SK-N-SH (cell line): ENCODE results near the gene PMIS2. TPM values are rescaled to one million over a fixed set of nuclear protein-coding genes. Genes with fewer than 3 reads are reported as not detected.

Experiments
- CTCF ChIA-PET: fragments of 300-600, 350-600 bp; formaldehyde crosslinking; extraction: SDS; loops from one replicate; lab custom pipeline; 2021; lab: Yijun Ruan, JAX
- POLR2A ChIA-PET: fragments of 350-600 bp; sonication (Branson Sonifier 250); formaldehyde crosslinking; extraction: SDS; loops from one replicate; lab custom pipeline; 2020; ENCODE audit warnings: antibody characterized with exemption, inconsistent platforms; lab: Yijun Ruan, JAX
- DNase-seq: peaks from one replicate; pipeline ENCODE4 v3.0.0; 2012
- H2AFZ ChIP-seq: fragments of 200-600 bp; sonication (generic); 2 replicates; pipeline ENCODE4 v1.8.1; 2016; ENCODE audit warnings: antibody characterized with exemption, mild to moderate bottlenecking, low read depth
- H3F3A ChIP-seq: fragments of 200-600 bp; sonication (generic); replicated peaks from 2 replicates; pipeline ENCODE3; 2016; ENCODE audit warnings: antibody characterized with exemption, mild to moderate bottlenecking; ENCODE audit not compliant: insufficient read depth
- H3K27ac ChIP-seq, 2 experiments: fragments of 200-500 bp in 1 of 2; fragments of 200-600 bp in 1 of 2; sonication (Bioruptor generic) in 1 of 2; sonication (generic), shearing (Covaris generic) in 1 of 2; 2 replicates each; pipeline versions ENCODE4 v1.5.1 to v1.6.1; 2014 to 2016; ENCODE audit warnings: low read depth in 2 of 2, inconsistent platforms in 1 of 2, low read length in 1 of 2, mild to moderate bottlenecking in 1 of 2, mixed read lengths in 1 of 2
- H3K27me3 ChIP-seq: fragments of 200-600 bp; sonication (generic), shearing (Covaris generic); 2 replicates; pipeline ENCODE4 v1.6.1; 2016; ENCODE audit warnings: mixed run types; ENCODE audit not compliant: insufficient read depth
- H3K36me3 ChIP-seq, 2 experiments: fragments of 200-500 bp in 1 of 2; fragments of 200-600 bp in 1 of 2; sonication (Bioruptor generic) in 1 of 2; sonication (generic) in 1 of 2; replicated peaks in 1 of 2; 2 replicates each; pipeline versions ENCODE3 to v1.5.1; 2014 to 2016; ENCODE audit warnings: low read length in 1 of 2, mild to moderate bottlenecking in 1 of 2; ENCODE audit not compliant: insufficient read depth in 2 of 2, control insufficient read depth in 1 of 2
- H3K4me1 ChIP-seq, 2 experiments: fragments of 200-500 bp in 1 of 2; fragments of 200-600 bp in 1 of 2; sonication (Bioruptor generic) in 1 of 2; sonication (generic), shearing (Covaris generic) in 1 of 2; 2 replicates each; pipeline versions ENCODE4 v1.5.1 to v1.6.1; 2014 to 2016; ENCODE audit warnings: low read depth in 1 of 2, low read length in 1 of 2, mixed run types in 1 of 2; ENCODE audit not compliant: insufficient read depth in 2 of 2, control insufficient read depth in 1 of 2
- H3K4me2 ChIP-seq: fragments of 200-600 bp; sonication (generic), shearing (Covaris generic); 2 replicates; pipeline ENCODE4 v1.6.1; 2017; ENCODE audit warnings: mixed run types
- H3K4me3 ChIP-seq, 2 experiments: fragments of 200-500 bp in 1 of 2; fragments of 200-600 bp in 1 of 2; sonication (Bioruptor generic) in 1 of 2; sonication (generic), shearing (Covaris generic) in 1 of 2; 2 replicates each; pipeline versions ENCODE4 v1.5.1 to v1.8.1; 2014 to 2016; ENCODE audit warnings: low read depth in 2 of 2, inconsistent platforms in 1 of 2, low read length in 1 of 2, mild to moderate bottlenecking in 1 of 2, mixed read lengths in 1 of 2, moderate library complexity in 1 of 2
- H3K79me2 ChIP-seq: fragments of 200-600 bp; sonication (generic); 2 replicates; pipeline ENCODE4 v1.8.1; 2017; ENCODE audit warnings: mild to moderate bottlenecking; ENCODE audit not compliant: insufficient read depth
- H3K9ac ChIP-seq: fragments of 200-600 bp; sonication (generic); 2 replicates; pipeline ENCODE4 v1.6.1; 2017; ENCODE audit warnings: mixed run types
- H3K9me2 ChIP-seq: fragments of 200-600 bp; sonication (generic); 2 replicates; pipeline ENCODE4 v1.6.1; 2017; ENCODE audit warnings: mixed run types
- H3K9me3 ChIP-seq: fragments of 200-600 bp; sonication (generic); 2 replicates; pipeline ENCODE4 v1.6.1; 2017; ENCODE audit warnings: mixed run types, mild to moderate bottlenecking, moderate library complexity
- H4K20me1 ChIP-seq: fragments of 200-600 bp; sonication (generic); 2 replicates; pipeline ENCODE4 v1.6.1; 2017; ENCODE audit warnings: mild to moderate bottlenecking, mixed run types; ENCODE audit not compliant: insufficient read depth
- EP300 ChIP-seq, 2 experiments: IDR thresholded peaks; 2 replicates each; pipeline versions ENCODE4 v1.4.0 to v1.6.1; 2012; ENCODE audit warnings: borderline replicate concordance in 1 of 2, low read depth in 1 of 2, low read length in 1 of 2
- FOXJ3 ChIP-seq: sonication (generic); formaldehyde crosslinking; IDR thresholded peaks from 2 replicates; pipeline ENCODE4 v1.5.1; 2020; ENCODE audit warnings: mild to moderate bottlenecking, missing genetic modification reagents
- FOXM1 ChIP-seq: IDR thresholded peaks from 2 replicates; pipeline ENCODE4 v1.4.0; 2012; ENCODE audit warnings: low read depth, mild to moderate bottlenecking
- GABPA ChIP-seq: IDR thresholded peaks from 2 replicates; pipeline ENCODE4 v1.4.0; 2012; ENCODE audit warnings: low read depth, mild to moderate bottlenecking
- GATA2 ChIP-seq: sonication (generic); formaldehyde crosslinking; IDR thresholded peaks from 2 replicates; pipeline ENCODE4 v1.5.0; 2020; ENCODE audit warnings: mild to moderate bottlenecking, missing genetic modification reagents
- JUND ChIP-seq: IDR thresholded peaks from 2 replicates; pipeline ENCODE4 v1.4.0; 2012
- MEF2A ChIP-seq: IDR thresholded peaks from 2 replicates; pipeline ENCODE4 v1.4.0; 2012; ENCODE audit warnings: low read depth, borderline replicate concordance
- MXI1 ChIP-seq: IDR thresholded peaks from 2 replicates; pipeline ENCODE4 v1.6.1; 2012; ENCODE audit warnings: mild to moderate bottlenecking, low read depth, low read length, improper control_type of control experiment
- NRF1 ChIP-seq: IDR thresholded peaks from 2 replicates; pipeline ENCODE4 v1.6.1; 2012; ENCODE audit warnings: low read depth, mild to moderate bottlenecking, low read length
- POLR2AphosphoS5 ChIP-seq: IDR thresholded peaks from 2 replicates; pipeline ENCODE4 v1.6.1; 2012; ENCODE audit warnings: low read depth, low read length
- RAD21 ChIP-seq: IDR thresholded peaks from 2 replicates; pipeline ENCODE4 v1.6.1; 2012; ENCODE audit warnings: mild to moderate bottlenecking, low read length
- RCOR1 ChIP-seq: fragments of 150-350 bp; IDR thresholded peaks from 2 replicates; pipeline ENCODE4 v1.6.1; 2017; ENCODE audit warnings: antibody characterized with exemption, low read length
- RFX5 ChIP-seq: IDR thresholded peaks from 2 replicates; pipeline ENCODE4 v1.6.1; 2012; ENCODE audit warnings: mild to moderate bottlenecking, improper control_type of control experiment, low read length
- RXRA ChIP-seq: IDR thresholded peaks from 2 replicates; pipeline ENCODE4 v1.4.0; 2012; ENCODE audit warnings: low read depth, mild to moderate bottlenecking, borderline replicate concordance
- SMC3 ChIP-seq: IDR thresholded peaks from 2 replicates; pipeline ENCODE4 v1.6.1; 2012; ENCODE audit warnings: low read depth, low read length, improper control_type of control experiment
- TEAD4 ChIP-seq: IDR thresholded peaks from 2 replicates; pipeline ENCODE4 v1.4.0; 2012; ENCODE audit warnings: mild to moderate bottlenecking, borderline replicate concordance; ENCODE audit not compliant: insufficient read depth
- YY1 ChIP-seq: IDR thresholded peaks from 2 replicates; pipeline ENCODE4 v1.4.0; 2012; ENCODE audit warnings: low read depth, mild to moderate bottlenecking
- WGBS: methylation state at CpG from one replicate; pipeline ENCODE4 v1.1.6; 2017; ENCODE audit warnings: low lambda C conversion rate; 5-methylcytosine and 5-hydroxymethylcytosine counted together
- polyA plus RNA-seq, 3 experiments: library from polyadenylated mRNA; depleted of rRNA; stranded (reverse); fragments of >200 nt; gene quantifications; 2 replicates each; pipeline ENCODE4 v1.2.3, GENCODE V29; 2012
- TF ChIP-seq, protein P1 (sequence below): fragments of 200-600 bp; sonication (generic); IDR thresholded peaks from 2 replicates; pipeline ENCODE4 v1.6.1; 2017; ENCODE audit warnings: antibody characterized with exemption, mild to moderate bottlenecking, moderate library complexity
- TF ChIP-seq, protein P2 (sequence below): IDR thresholded peaks from 2 replicates; pipeline ENCODE4 v1.4.0; 2012; ENCODE audit warnings: low read depth, borderline replicate concordance

The PMIS2 gene
- polyA plus RNA-seq, 1 of the 3 experiments (the other 2 are of a cell fraction), result not detected

DNA sequence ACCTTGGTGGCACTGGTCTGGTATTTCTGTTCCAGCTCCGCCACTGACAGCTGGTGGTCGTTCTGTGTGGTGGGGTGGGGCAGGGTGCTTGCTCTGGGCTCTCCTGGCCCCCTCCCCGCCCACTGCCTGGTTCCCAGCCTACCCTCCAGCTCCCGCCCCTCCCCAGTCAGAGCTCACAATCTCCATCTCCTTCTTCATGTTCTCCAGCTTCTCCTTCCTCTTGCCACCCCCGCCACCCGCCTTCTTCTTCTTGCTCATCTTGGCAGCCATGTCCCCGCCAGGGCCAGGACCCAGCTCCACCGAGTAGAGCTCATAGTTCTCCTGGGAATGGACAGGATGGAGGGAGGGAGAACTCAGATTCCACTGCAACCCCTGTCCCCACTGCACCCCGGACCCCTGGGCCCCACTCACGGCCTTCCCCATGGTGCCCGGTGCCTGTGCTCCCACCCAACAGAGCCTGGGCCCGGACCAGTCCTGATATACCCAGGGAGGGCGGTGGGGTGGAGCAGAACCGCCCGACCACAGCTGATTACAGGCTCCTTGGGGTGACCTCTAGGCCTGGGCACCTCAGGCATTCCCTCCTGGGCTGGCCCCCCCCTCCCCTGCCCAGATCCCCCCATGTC lies 22.7 kb upstream of the PMIS2 start, which contains the start of gene ATP4A:
ATP4A (minus strand) TSS at position 452 of the 623 bp plus-strand sequence; CDS start at position 423, 29 bp downstream.
- Histone ChIP-seq H3K9ac (no peak within 1 kb of the TSS), H3K9me2 (no peaks in the 10 kb centered on the region)
- POLR2A ChIA-PET, result no interaction called here
- no peak for TF ChIP-seq RAD21
- TF ChIP-seq FOXJ3 (CRISPR knock-in tag), result no peak
- TF ChIP-seq TEAD4, result no peak
- no peak for TF ChIP-seq YY1
- TF ChIP-seq, protein P1, sequence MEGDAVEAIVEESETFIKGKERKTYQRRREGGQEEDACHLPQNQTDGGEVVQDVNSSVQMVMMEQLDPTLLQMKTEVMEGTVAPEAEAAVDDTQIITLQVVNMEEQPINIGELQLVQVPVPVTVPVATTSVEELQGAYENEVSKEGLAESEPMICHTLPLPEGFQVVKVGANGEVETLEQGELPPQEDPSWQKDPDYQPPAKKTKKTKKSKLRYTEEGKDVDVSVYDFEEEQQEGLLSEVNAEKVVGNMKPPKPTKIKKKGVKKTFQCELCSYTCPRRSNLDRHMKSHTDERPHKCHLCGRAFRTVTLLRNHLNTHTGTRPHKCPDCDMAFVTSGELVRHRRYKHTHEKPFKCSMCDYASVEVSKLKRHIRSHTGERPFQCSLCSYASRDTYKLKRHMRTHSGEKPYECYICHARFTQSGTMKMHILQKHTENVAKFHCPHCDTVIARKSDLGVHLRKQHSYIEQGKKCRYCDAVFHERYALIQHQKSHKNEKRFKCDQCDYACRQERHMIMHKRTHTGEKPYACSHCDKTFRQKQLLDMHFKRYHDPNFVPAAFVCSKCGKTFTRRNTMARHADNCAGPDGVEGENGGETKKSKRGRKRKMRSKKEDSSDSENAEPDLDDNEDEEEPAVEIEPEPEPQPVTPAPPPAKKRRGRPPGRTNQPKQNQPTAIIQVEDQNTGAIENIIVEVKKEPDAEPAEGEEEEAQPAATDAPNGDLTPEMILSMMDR, result no peak
- TF ChIP-seq EP300 (IDR thresholded peaks at IDR 0.05; ENCODE audit: borderline replicate concordance in 1 of 2, low read depth in 1 of 2, low read length in 1 of 2), result no peak
- TF ChIP-seq MEF2A, result no peak
- TF ChIP-seq SMC3, result no peak
- no peak for TF ChIP-seq FOXM1
- TF ChIP-seq, protein P2, sequence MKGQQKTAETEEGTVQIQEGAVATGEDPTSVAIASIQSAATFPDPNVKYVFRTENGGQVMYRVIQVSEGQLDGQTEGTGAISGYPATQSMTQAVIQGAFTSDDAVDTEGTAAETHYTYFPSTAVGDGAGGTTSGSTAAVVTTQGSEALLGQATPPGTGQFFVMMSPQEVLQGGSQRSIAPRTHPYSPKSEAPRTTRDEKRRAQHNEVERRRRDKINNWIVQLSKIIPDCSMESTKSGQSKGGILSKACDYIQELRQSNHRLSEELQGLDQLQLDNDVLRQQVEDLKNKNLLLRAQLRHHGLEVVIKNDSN, result no peak
- TF ChIP-seq NRF1, result no peak
- no peak for TF ChIP-seq POLR2AphosphoS5
- no peak for TF ChIP-seq MXI1
- no peak for TF ChIP-seq JUND
- no peak for TF ChIP-seq GABPA
- no peak for TF ChIP-seq RFX5
- TF ChIP-seq RCOR1, result no peak
- TF ChIP-seq GATA2 (CRISPR knock-in tag), result no peak
- TF ChIP-seq RXRA, result no peak
- TF ChIP-seq, all 33 proteins: peak for 0
- Histone ChIP-seq H3K36me3 (no peaks in the 10 kb centered on the region), H3K9me3 (no peaks in the 10 kb centered on the region), H3K4me2 (no peak within 1 kb of the TSS), H3K4me3 (no peak within 1 kb of the TSS), H3K4me1 (peaks cover 0 to 5% of the 10 kb centered on the region in 2 experiments; a peak in 1 of 4 replicates), H4K20me1 (no peaks in the 10 kb centered on the region), H2AFZ (no peak within 1 kb of the TSS), H3K27me3 (peaks cover 81% of the 10 kb centered on the region), H3F3A (no peaks in the 10 kb centered on the region), H3K27ac (no peak within 1 kb of the TSS), H3K79me2 (no peaks in the 10 kb centered on the region)
- no peak for DNase-seq
- 7% methylated on average over 13 of the region's 15 CpGs for WGBS
- CTCF ChIA-PET, result interaction anchor here (1.2 kb wide), 2 partner anchors 14 to 53 kb away, joined by 3 to 6 read pairs; no protein-coding TSS in a partner anchor
